DOHH2 (cell line): ENCODE data around the gene MED29.
A peak's percentile ranks its signal among the peaks of the same experiment; 100 is the strongest.

ENCODE experiments used
- H3F3A ChIP-seq: fragments of 200-600 bp; sonication (generic), shearing (Covaris generic); 2 replicates; pipeline ENCODE4 v1.6.0; 2016; ENCODE audit warnings: antibody characterized with exemption, mild to moderate bottlenecking; ENCODE audit not compliant: control insufficient read depth, insufficient read depth
- H3K27ac ChIP-seq: fragments of 200-600 bp; sonication (generic); 2 replicates; pipeline ENCODE4 v1.5.1; 2014; ENCODE audit warnings: low read depth, mild to moderate bottlenecking, low read length, moderate library complexity
- H3K27me3 ChIP-seq: fragments of 200-600 bp; sonication (generic); 2 replicates; pipeline ENCODE4 v1.6.1; 2014; ENCODE audit warnings: mild to moderate bottlenecking, low read length, mixed read lengths; ENCODE audit not compliant: control insufficient read depth
- H3K36me3 ChIP-seq: fragments of 200-600 bp; sonication (generic); 2 replicates; pipeline ENCODE4 v1.6.1; 2014; ENCODE audit warnings: mild to moderate bottlenecking, low read length, moderate library complexity, mixed read lengths; ENCODE audit not compliant: control insufficient read depth
- H3K4me1 ChIP-seq: fragments of 200-600 bp; sonication (generic); 2 replicates; pipeline ENCODE4 v1.6.1; 2014; ENCODE audit warnings: mild to moderate bottlenecking, low read length, mixed read lengths; ENCODE audit not compliant: control insufficient read depth
- H3K4me2 ChIP-seq: fragments of 200-600 bp; sonication (generic); 2 replicates; pipeline ENCODE4 v1.6.0; 2014; ENCODE audit warnings: mild to moderate bottlenecking, low read length, moderate library complexity
- H3K4me3 ChIP-seq: fragments of 200-600 bp; sonication (generic); 2 replicates; pipeline ENCODE4 v1.5.1; 2014; ENCODE audit warnings: mild to moderate bottlenecking, low read length, mixed read lengths
- H3K79me2 ChIP-seq: fragments of 200-600 bp; sonication (generic); 2 replicates; pipeline ENCODE4 v1.6.1; 2014; ENCODE audit warnings: mild to moderate bottlenecking, low read length, mixed read lengths; ENCODE audit not compliant: control insufficient read depth
- H3K9me2 ChIP-seq: fragments of 200-600 bp; sonication (generic); replicated peaks from 2 replicates; pipeline ENCODE4 v1.6.1; 2014; ENCODE audit warnings: mild to moderate bottlenecking, low read length, mixed read lengths; ENCODE audit not compliant: control insufficient read depth
- H3K9me3 ChIP-seq: fragments of 200-600 bp; sonication (generic); 2 replicates; pipeline ENCODE4 v1.6.1; 2014; ENCODE audit warnings: antibody characterized with exemption, low read length, mixed read lengths; ENCODE audit not compliant: control insufficient read depth, insufficient read depth
- H4K20me1 ChIP-seq: fragments of 200-600 bp; sonication (generic); 2 replicates; pipeline ENCODE4 v1.6.0; 2014; ENCODE audit warnings: low read depth, mild to moderate bottlenecking, antibody characterized with exemption, low read length, moderate library complexity; ENCODE audit not compliant: control insufficient read depth, insufficient read depth
- CTCF ChIP-seq: fragments of 200-600 bp; sonication (generic); IDR thresholded peaks from one replicate; pipeline ENCODE4 v1.5.1; 2014; ENCODE audit warnings: antibody characterized with exemption, mild to moderate bottlenecking, low read depth, low read length; ENCODE audit not compliant: poor library complexity, severe bottlenecking
- EZH2phosphoT487 ChIP-seq: fragments of 200-600 bp; sonication (generic); IDR thresholded peaks from 2 replicates; pipeline ENCODE4 v1.6.1; 2017; ENCODE audit warnings: borderline replicate concordance, mild to moderate bottlenecking, antibody characterized with exemption, low read length, moderate library complexity, mixed read lengths

Gene MED29

DNA sequence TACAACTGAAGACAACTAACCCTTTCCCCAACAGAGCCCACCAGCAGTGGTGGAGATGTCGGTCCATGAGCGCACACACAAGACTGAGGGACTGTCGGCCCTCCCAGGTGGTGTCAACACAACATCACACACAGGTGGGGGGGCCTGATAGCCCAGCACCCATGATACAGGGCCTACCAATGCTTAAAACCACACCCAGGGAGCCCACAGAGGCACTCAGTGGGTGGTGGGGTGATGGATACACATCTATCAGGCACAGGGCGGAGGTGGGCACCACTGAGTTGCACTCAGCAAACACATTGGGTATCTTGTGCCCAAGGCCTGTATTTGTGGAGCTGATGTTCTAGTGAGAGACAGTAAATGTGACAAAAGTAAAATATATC is 8.5 kb downstream of the MED29 start:
- Histone ChIP-seq H3F3A (peaks cover 26% of the 10 kb centered on the region), H3K27ac (peak overlapping the region; percentile 97), H4K20me1 (no peaks in the 10 kb centered on the region), H3K9me3 (no peaks in the 10 kb centered on the region), H3K27me3 (no peaks in the 10 kb centered on the region), H3K4me1 (peaks cover 74% of the 10 kb centered on the region), H3K79me2 (peaks cover 15% of the 10 kb centered on the region; the same call in 1 of the 2 replicates), H3K9me2 (no peaks in the 10 kb centered on the region), H3K4me3 (no peak overlapping the region), H3K4me2 (0 out of 2 replicates have a peak overlapping the region, but pooled peaks have one; percentile 27), H3K36me3 (peaks cover 14% of the 10 kb centered on the region; the same call in 1 of the 2 replicates)
- TF ChIP-seq CTCF (no peak), EZH2phosphoT487 (no peak)

DNA sequence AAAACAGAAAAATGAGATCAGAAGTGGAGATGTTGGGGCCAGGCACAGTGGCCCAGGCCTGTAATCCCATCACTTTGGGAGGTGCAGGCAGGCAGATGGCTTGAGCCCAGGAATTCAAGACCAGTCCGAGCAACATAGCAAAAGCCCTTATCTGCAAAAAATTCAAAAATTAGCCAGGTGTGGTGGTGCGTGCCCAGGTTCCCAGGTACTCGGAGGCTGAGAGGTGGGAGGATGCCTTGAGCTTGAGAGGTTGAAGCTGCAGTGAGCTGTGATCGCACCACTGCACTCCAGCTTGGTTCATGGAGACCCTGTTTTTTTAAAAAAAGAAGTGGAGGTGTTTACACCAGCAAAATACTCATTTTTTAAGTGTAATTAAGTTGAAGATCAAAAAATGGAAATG is 8.9 kb downstream of the MED29 start:
- TF ChIP-seq EZH2phosphoT487 (no peak), CTCF (no peak)
- Histone ChIP-seq H3F3A (peaks cover 30% of the 10 kb centered on the region), H3K4me2 (peak overlapping the region; percentile 27; the same call in 1 of the 2 replicates)

DNA sequence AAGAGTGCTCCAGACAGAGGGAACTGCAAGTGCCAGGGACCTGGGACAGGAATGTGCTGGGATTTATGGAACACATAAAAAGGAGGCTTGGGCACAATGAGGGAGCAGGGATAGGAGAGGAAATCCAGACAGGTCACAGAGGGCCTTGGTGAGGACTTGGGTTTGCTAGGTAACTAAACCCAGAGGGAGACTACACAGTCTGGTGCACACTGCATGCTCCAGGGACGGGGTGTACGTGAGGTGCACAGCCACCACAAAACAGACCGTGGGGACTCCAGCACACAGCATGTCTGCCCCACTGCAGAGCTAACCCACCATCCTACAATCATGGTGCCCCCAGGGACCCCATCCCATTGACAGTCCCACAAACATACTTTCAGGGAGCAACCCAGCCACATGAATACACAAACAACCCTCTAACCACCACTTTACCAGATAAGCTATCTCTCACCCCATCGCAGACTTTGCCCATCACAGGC is 9.9 kb downstream of the MED29 start:
- no peaks in the 10 kb centered on the region for H3K9me2 ChIP-seq
- H3F3A ChIP-seq: peaks cover 39% of the 10 kb centered on the region
- H3K36me3 ChIP-seq: peaks cover 14% of the 10 kb centered on the region; the same call in 1 of the 2 replicates
- H3K27me3 ChIP-seq: no peaks in the 10 kb centered on the region
- peak overlapping the region; percentile 97 for H3K4me2 ChIP-seq
- peaks cover 20% of the 10 kb centered on the region for H3K79me2 ChIP-seq
- peaks cover 88% of the 10 kb centered on the region for H3K4me1 ChIP-seq
- no peaks in the 10 kb centered on the region for H4K20me1 ChIP-seq
- H3K4me3 ChIP-seq: peak overlapping the region; percentile 99
- H3K27ac ChIP-seq: peak overlapping the region; percentile 97
- H3K9me3 ChIP-seq: no peaks in the 10 kb centered on the region
- TF ChIP-seq CTCF: no peak
- TF ChIP-seq EZH2phosphoT487: no peak

More for the DNA sequence above, 8.9 kb downstream of the MED29 start:
- Histone ChIP-seq H3K79me2 (peaks cover 15% of the 10 kb centered on the region), H3K4me3 (no peak overlapping the region), H3K9me3 (no peaks in the 10 kb centered on the region), H3K27me3 (no peaks in the 10 kb centered on the region), H3K4me1 (peaks cover 78% of the 10 kb centered on the region), H3K9me2 (no peaks in the 10 kb centered on the region), H3K27ac (peak overlapping the region; percentile 97), H4K20me1 (no peaks in the 10 kb centered on the region), H3K36me3 (peaks cover 14% of the 10 kb centered on the region; the same call in 1 of the 2 replicates)
